DMS53 treated with DMSO at 0.1 percent for 48 hours (cell line): ENCODE measurements around the gene OR51B5.
"Not testable (repeated sequence)": the region's sequence is repeated elsewhere in the genome, so short reads cannot be mapped to it uniquely, and the experiment has no call there.

Experiments
- DNase-seq: peaks from one replicate; lab custom pipeline; 2025; ENCODE audit not compliant: unreplicated experiment; lab: John Stamatoyannopoulos, UW

Gene OR51B5, protein sequence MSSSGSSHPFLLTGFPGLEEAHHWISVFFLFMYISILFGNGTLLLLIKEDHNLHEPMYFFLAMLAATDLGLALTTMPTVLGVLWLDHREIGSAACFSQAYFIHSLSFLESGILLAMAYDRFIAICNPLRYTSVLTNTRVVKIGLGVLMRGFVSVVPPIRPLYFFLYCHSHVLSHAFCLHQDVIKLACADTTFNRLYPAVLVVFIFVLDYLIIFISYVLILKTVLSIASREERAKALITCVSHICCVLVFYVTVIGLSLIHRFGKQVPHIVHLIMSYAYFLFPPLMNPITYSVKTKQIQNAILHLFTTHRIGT

DNA sequence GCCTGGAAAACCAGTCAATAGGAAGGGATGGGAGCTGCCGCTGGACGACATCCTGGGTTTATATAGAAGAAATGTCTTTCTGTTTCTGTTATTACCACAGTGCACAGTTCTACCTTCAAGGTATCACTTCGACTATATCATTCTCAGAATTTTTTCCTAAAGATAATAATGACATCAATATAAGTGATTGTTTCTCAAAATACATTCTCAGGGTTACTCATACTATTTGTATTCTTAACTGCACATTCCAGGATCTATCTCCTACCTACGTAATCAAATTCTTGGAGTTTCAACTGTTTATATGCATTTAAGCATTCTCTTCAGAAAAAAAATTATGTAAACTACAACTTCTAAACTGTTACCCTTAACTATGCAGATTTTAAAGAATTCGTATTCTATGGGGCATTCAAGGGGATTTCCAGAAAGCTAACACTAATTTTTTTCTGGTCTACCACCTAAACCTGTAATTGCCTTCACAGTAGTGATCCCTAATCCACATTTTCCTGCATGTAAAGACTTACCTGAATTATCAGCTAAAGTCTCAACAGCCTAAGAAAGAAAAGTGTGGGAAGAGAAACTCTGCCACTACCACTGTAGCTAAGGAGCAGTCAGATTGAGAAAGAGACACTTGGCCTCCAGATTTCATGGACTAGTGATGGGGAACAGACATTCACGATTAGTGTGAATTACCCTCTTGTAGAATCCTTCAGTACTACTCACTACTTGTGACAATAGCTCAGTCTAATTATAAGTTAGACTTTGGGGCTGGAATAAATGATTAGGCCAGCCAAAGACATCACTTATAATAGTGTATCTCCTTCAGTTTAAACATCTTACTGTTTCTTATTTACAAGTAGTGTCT, at the start of gene OR51B5:
Gene OR51B5 (minus strand): TSS at position 51 of the 862 bp plus-strand sequence. CDS start 0 bp downstream, at position 51.
- no peak for DNase-seq

DNA sequence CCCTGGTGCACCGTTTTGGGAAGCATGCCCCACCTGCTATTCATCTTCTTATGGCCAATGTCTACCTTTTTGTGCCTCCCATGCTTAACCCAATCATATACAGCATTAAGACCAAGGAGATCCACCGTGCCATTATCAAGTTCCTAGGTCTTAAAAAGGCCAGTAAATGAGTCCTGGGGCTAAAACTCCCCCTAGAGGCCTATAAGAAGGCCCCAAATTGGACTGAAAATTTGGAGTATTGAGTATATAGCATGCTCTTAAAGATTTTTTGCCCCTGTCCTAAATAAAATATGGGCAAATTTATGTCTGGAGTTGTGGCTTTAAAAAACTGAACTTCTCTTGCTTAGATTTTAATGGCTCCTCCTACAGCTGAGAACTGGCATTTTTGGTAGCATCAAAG, 46.9 kb upstream of the OR51B5 start:
- DNase-seq, result no peak

DNA sequence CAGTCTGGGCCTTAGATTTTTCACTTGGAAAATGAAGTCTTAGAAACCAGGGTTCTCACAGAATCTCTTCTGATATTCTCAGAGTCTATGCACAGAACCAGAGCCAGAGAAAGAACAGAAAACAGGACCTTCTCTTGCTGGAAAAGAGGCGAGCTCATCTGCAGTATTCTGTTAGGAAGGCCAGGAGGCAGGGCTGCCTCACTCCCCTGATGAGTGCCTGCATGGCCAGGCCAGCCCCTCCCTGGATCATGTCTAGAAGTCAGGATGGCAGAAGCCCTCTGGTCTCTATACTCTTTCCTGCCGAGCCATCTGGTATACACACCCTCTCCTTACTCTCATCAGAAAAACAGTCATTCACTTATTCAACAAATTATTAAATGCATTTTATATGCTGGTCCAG, 41.0 kb upstream of the OR51B5 start:
- DNase-seq, result no peak

DNA sequence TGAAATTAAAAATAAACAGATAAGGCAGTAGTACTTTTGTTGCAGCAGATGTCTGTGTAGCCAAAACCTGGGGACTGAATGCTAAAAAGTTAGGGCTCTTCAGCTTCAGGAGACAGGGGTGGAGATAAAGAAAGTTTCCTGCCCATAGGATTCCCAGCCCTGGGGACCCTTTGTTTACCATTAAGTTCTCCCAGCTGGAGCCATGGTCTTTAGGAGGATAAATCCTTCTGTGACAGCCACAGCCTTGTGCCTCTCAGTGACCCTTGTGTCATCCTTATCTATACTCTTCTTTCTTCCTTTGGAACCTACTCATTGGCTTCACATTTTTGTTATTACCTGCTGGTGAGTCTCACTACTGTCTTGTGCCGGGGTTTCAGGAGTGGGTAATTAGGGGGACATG, 40.3 kb upstream of the OR51B5 start, which contains the start of gene OR51M1:
Gene OR51M1 (plus strand): TSS at position 237 of the 400 bp plus-strand sequence. CDS start 5,587 bp downstream, outside the sequence.
- no peak for DNase-seq

DNA sequence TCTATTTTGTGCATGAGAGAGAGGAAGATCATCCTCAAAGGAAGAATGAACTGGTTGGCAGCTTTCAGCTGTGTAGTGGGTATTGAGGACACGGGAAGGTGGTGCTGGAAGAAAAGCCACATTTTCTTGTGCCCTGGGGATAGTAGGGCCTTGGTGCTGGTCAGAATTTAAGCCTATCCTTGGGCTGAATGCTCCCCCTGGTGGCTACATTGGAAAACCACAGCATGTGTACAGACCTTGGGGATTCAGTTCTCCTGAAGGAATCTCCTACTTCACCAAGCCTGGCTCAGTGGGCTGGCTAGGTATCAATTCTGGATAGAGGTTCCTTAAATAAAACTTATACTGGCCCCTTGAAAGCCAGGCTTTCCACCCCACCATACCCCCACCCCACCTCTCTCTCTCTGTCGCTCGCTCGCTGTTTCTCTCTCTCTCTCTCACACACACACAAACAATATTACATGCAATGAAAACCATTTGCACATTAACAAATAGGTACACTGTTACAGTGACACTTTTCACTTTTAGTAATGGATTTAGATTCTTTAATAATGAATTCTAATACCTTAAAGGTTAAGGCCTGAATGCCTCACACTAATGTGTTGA, 37.5 kb upstream of the OR51B5 start:
- peak; percentile 60 for DNase-seq

DNA sequence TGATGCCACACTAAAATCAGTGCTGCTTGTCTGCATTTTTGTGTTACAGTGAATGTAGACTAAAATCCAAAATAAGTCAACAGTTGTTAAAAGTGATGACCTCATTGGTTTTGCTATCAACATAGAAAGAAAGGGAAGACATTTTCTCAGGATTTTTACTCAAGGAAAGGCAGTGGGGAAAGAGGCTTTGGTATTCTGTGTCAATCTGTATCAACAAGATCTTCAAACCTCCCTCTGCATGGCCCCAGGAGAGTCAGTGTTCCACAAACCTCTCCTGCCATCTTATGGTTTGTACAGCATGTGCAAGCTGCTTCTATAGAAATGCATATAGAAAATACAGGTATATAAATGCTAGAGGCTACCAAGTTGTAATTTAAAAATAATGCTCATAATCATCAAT, 26.5 kb upstream of the OR51B5 start:
- DNase-seq, result no peak

DNA sequence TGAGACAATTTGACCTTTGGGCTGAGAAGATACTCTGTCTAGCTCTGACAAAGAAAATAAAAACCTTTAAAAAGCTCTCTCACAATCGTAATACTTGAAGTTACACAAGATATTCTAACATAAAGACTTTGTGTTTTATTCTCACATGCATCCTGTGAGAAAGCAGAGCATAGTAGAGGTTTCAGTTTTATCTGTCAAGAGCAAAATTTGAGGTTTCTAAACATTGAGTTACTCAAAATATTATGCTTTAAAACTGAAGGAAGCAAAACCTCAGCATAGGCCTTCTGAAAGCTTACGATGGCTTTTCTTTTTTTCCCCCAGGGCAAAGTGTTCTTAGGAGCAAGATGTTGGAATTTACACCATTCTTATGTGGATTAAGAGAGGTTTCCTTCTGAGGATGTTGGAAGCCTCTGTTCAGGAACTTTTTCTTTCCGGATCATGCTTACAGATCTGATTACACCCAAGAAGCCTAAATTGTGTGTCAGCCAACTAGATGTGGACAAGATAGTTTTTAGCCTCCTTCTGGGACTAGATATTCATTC, 25.2 kb upstream of the OR51B5 start:
- DNase-seq, result no peak

DNA sequence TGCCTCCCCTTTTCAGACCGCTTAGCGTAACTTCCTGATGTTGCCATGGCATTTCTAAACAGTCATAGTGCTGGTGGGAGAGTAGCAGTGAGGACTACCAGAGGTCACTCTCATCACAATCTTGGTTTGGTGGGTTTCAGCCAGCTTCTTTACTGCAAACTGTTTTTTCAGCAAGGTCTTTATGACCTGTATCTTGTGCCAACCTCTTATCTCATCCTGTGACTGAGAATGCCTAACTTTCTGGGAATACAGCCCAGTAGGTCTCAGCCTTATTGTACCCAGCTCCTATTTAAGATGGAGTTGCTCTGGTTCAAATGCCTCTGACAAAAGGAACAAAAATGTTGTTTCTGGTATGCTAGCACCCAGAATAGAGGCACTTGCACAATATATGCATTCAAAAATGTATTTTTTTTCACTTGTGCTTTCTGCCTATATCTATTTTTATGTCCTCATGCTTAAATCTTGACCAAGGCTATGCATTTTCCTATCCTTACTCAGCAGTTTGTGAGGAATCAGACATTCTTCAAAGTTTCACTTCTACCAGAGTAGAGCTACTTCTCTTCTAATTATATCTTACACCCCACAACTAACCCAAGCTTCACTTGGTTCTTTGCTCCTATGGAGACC, 24.2 kb upstream of the OR51B5 start:
- no peak for DNase-seq

DNA sequence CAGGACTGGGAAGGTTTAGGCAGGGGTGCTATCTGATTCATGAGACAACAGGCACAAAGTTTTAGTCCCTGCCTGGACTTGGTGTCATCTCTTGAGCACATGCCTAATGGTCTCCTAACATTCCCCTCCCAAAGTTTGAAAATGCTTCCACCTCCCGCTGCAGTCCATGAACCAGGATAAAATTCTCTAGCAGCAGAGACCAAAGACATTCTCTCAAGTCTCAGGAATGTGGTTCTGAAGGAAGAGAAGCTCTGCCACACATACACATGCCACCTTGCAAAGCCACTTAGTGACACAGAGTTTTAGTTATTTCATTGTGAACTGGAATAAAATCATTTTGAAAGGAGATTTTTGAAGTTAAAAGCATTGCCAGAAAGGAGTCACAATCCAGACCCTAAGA, 23.5 kb upstream of the OR51B5 start:
- no peak for DNase-seq

DNA sequence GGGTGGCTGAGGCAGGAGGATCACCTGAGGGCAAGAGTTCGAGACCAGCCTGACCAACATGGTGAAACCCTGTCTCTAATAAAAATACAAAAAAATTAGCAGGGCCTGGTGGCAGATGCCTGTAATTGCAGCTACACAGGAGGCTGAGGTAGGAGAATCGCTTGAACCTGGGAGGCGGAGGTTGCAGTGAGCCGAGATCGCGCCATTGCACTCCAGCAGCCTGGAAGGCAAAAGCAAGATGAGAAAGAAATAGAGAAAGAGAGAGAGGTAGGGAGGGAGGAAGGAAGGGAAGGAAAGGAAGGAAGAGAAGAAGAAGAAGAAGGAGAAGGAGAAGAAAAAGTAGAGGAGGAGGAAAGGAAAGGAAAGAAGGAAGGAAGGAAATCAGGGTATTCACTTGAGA, 23.0 kb upstream of the OR51B5 start:
- DNase-seq, result not testable (repeated sequence)

DNA sequence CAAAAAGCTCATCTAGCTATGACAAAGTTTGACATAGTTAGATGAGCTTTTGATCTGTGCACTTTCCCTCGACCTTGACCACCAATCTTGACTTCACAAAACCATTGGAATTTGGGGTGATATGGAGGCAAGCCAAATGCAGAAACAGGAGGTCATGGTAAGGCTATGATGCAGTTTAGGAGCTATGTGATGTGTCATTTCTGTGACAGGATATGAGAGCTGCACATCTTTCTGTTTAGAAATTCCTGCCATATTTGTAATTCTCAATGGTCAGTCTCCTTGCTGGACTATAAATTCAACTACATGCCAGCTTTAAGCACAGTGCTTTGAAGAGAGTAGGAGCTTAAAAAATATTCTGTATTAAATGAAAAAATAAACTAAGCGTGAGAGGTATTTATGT, 20.9 kb upstream of the OR51B5 start:
- no peak for DNase-seq

DNA sequence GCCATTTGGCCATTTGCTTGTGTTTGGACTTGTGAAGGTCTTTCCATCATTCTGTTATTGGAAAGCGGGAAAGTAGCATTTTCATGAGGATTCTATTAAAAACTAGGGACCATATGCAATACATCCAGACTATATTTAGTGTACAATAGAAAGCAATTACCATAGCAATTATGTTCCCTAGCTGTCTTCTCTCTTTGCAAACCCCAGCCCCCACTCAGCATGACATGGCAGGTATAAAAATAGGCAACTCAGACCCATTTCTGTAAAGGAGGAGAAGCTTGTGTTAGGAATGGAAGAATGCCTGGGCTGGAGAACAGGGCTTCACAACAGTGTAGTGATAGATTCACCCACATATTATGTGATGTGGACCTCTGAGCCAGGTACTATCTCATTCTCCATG, 20.4 kb upstream of the OR51B5 start:
- DNase-seq, result no peak

DNA sequence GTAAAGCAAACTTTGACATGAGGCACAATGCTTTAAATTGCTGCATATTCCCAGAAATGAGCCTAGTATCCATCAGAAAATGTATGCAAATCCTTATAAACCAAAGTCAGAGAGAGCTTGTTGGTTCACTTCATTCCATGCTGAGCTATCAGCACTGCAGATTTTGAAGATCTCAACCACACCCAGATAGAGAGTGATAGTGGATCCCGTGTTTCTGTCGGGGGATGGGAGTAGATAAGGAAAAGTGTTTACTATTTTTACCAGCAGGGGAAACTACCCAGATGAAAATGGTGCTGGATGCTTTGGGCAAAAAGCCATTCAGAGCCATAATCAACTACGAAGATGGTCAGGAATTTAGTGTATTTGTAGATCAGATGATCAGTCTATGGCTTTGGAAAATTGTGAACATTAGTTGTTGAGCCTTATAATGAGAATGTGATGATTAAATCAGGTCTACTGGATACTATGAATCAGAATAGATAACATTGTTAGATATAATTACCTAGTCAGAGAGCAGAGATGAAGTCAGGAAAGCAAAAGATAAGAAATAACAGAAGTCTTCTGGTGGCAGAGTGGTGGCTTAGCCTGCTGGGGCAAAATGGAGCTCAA, 18.8 kb upstream of the OR51B5 start:
- no peak for DNase-seq

DNA sequence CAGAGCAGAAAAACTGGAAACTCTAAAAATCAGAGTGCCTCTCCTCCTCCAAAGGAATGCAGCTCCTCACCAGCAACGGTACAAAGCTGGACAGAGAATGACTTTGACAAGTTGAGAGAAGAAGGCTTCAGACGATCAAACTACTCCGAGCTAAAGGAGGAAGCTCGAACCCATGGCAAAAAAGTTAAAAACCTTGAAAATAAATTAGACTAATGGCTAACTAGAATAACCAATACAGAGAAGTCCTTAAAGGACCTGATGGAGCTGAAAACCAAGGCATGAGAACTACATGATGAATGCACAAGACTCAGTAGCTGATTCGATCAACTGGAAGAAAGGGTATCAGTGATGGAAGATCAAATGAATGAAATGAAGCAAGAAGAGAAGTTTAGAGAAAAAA, 12.7 kb upstream of the OR51B5 start:
- DNase-seq, result not testable (repeated sequence)

DNA sequence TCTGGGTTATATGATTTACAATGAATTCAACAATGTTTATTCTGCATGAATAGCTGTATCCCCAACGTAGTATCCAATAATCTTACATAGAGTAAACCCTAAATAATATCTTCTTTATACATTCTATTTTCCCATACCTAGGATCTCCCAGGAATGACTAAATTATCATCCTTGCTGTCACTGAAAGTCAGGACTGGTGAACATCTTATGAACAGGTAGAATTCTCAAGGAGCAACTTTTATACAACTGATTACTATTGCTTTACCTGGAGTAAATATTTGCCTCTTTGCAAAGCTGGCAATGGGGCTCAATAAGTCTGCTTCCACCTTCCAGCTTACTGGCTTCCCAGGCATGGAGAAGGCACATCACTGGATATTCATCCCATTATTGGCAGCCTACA, 7.9 kb upstream of the OR51B5 start, which contains the start of gene OR51B6:
Gene OR51B6 (plus strand): TSS at position 301 of the 400 bp plus-strand sequence. CDS start 0 bp downstream, at position 301.
- no peak for DNase-seq

DNA sequence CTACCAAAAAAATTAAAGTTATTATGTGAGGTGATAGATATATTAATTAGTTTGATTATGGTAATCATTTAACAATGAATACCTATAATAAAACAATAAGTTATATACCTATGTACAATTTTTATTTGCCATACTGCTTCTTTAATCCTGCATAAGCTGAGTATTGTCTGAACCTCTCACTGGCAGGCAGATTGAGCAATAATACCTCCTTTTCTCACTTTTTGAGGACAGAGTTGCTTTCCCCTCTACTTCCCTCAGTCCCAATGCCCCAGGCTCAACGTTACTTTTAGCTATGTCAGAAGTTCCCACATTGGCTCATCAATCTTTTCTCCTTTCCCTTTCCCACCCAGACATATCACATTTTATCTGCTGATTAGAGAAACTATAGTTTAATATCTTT, 6.2 kb upstream of the OR51B5 start:
- no peak for DNase-seq

DNA sequence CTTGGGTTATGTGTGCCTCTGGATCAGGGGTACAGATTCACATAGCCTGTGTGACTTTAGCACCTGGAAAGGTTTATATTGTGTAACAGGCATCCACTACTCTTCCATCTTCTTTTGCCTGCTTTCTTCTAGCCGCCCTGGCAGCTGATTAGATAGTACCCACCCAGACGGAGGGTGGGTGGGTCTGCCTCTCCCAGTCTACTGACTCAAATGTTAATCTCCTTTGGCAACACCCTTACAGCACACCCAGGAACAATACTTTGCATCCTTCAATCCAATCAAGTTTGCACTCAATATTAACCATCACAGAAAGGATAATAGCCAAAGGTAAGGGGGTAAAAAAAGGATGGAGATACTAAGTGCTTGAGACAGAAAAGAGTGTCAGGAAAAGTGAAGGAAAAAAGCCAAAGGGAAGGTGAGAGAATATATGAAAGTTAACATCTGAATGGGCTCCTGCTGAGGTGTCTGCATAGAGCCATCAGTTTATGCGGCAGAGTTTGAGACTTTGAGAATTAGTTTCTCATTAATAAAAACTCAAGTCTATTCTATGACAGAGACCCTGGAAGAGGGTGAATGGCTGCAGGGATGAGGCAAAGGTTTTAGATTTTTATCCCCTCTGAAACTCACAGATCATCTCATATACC, 5.3 kb upstream of the OR51B5 start:
- DNase-seq, result no peak

DNA sequence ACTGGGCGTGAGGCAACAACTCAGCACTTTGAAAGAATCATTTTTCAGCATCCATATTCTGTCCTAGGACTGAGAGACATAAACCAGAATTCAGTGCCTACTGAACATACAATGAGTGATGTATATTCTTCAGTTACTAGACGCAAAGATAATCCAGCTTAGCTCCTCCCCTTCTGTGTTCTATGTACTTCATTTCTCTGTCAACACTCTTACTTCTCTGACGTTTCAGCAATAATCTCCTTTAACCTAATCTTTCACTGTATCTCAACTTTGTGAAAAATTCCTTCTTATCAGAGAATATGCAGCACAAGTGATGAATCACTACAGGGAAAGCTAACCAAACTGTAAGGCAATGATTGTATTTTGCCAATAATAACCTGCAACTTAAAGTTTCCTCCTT, 2.5 kb upstream of the OR51B5 start:
- no peak for DNase-seq

DNA sequence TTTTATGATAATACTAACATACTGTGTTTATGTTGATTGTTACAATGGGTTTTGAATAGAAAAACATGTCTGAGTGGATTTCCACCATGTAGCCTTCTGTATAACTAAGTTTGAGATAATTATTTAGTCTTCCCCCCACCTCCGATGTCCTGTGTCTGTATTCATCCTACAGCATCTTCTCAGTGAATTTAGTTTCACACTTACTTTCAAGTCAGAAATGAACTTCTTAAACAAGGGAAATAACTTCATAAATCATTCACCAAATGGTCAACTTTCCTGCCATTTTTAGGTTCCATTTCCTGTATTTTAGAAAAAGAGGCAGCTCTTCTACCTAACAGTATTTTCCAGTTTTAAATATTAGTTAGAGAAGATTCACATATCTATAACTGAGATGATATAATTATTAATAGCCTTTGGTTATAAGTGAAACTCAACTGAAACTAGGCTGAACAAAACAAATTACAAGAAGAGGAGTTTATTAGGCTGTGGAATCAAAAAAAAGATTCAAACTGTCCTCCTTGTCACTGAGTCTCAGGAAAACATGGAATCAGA, 3.5 kb downstream of the OR51B5 start:
- DNase-seq, result no peak

DNA sequence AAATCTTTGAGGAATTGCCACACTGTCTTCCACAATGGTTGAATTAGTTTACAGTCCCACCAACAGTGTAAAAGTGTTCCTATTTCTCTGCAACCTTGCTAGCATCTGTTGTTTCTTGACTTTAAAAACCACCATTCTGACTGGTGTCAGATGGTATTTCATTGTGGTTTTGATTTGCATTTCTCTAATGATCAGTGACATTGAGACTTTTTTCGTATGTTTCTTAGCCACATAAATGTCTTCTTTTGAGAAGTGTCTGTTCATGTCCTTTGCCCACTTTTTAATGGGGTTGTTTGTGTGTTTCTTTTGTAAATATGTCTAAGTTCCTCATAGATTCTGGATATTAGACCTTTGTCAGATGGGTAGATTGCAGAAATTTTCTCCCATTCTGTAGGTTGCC, 6.1 kb downstream of the OR51B5 start:
- DNase-seq, result not testable (repeated sequence)
